Motor neuron (in vitro differentiated cells): ENCODE measurements around the gene HSBP1L1. TPM values are rescaled to one million over a fixed set of nuclear protein-coding genes. Genes with fewer than 3 reads are reported as not detected.

ENCODE experiments used
- ATAC-seq, 8 experiments: fragments of 200-7000 bp; cut with Tn5 transposase; replicated peaks in 6 of 8; 2 replicates each; pipeline ENCODE4 v1.8.0; 2021; ENCODE audit warnings: mild to moderate bottlenecking in 8 of 8, moderate library complexity in 8 of 8
- H3K27ac ChIP-seq, 2 donors: fragments of 250-450 bp; sonication (Bioruptor Pico); 2 replicates each; pipeline ENCODE4 v1.9.0; 2021; ENCODE audit warnings: antibody characterized with exemption in 2 of 2, mild to moderate bottlenecking in 2 of 2, moderate library complexity in 1 of 2
- H3K4me1 ChIP-seq, 2 donors: fragments of 250-450 bp; sonication (Bioruptor Pico); replicated peaks in 1 of 2; 2 replicates each; pipeline ENCODE4 v1.6.1; 2021; ENCODE audit warnings: antibody characterized with exemption in 2 of 2, mild to moderate bottlenecking in 2 of 2, moderate library complexity in 1 of 2
- H3K4me3 ChIP-seq, 5 donors: fragments of 250-450 bp; sonication (Bioruptor Pico); 2 replicates each; pipeline ENCODE4 v1.9.0; 2021; ENCODE audit warnings: antibody characterized with exemption in 5 of 5, mild to moderate bottlenecking in 5 of 5, moderate library complexity in 4 of 5
- WGBS, 10 experiments: fragments of 450-650 bp; shearing (Covaris generic); methylation state at CpG; one replicate each; pipeline ENCODE4 v1.0.0; 2022; 5-methylcytosine and 5-hydroxymethylcytosine counted together
- in situ Hi-C, 9 experiments: fragments of 400-800 bp; cut with MboI; loops; one replicate each; pipeline ENCODE4 v1.15.0; 2021; ENCODE audit warnings: low sequenced_read_pairs in 9 of 9, low pct_unique_long_range_greater_than_20kb in 2 of 9; ENCODE audit not compliant: unreplicated experiment in 9 of 9
- total RNA-seq, 8 experiments: library from RNA; unstranded; fragments of 300-600 nt; gene quantifications; 2 replicates each; pipeline versions ENCODE4 v1.2.3 to v1.2.4, GENCODE V29; 2022

HSBP1L1 gene
- total RNA-seq, 8 experiments from 2014 or later, result 4.3 to 29.7 (median 8.1) TPM

GRCh38 chr18:79935098-79935480 lies 29.4 kb upstream of the HSBP1L1 start:
- Histone ChIP-seq H3K4me1 (no peaks in the 10 kb centered on the region), H3K27ac (no peak overlapping the region), H3K4me3 (no peak overlapping the region)
- 71 to 100% (median 80%) methylated on average over 2 to 4 of the region's 5 CpGs; no CpG with 5 or more reads in 6 of the 10 experiments for WGBS, 10 experiments
- no peak for ATAC-seq
- in situ Hi-C loops, result no loop called here

GRCh38 chr18:79935499-79935898 lies 28.9 kb upstream of the HSBP1L1 start:
- ATAC-seq, result no peak
- 90 to 100% (median 100%) methylated on average over 1 to 2 of the region's 3 CpGs; no CpG with 5 or more reads in 4 of the 10 experiments for WGBS, 10 experiments
- Histone ChIP-seq H3K4me1 (no peaks in the 10 kb centered on the region), H3K4me3 (no peak overlapping the region), H3K27ac (no peak overlapping the region)
- in situ Hi-C loops, result no loop called here

- Histone ChIP-seq H3K4me1 (no peaks in the 10 kb centered on the region), H3K27ac (no peak overlapping the region), H3K4me3 (no peak overlapping the region)
- WGBS, 10 experiments, result 60 to 100% (median 95%) methylated on average over 1 to 5 of the region's 6 CpGs; no CpG with 5 or more reads in 5 of the 10 experiments
- no peak for ATAC-seq
- in situ Hi-C loops, result no loop called here
Observed at GRCh38 chr18:79935925-79936324, 28.5 kb upstream of the HSBP1L1 start.

GRCh38 chr18:79936641-79937040 lies 27.8 kb upstream of the HSBP1L1 start:
- in situ Hi-C loops, result no loop called here
- H3K4me1 ChIP-seq, result no peaks in the 10 kb centered on the region
- WGBS, 10 experiments, result 90 to 100% (median 98%) methylated on average over 1 to 8 of the region's 12 CpGs; no CpG with 5 or more reads in 3 of the 10 experiments
- H3K4me3 ChIP-seq, result no peak overlapping the region
- no peak for ATAC-seq
- H3K27ac ChIP-seq, result no peak overlapping the region

GRCh38 chr18:79937103-79937860 lies 27.2 kb upstream of the HSBP1L1 start:
- H3K4me1 ChIP-seq, result no peaks in the 10 kb centered on the region
- H3K27ac ChIP-seq, result no peak overlapping the region
- 80 to 100% (median 96%) methylated on average over 1 to 14 of the region's 25 CpGs; no CpG with 5 or more reads in 1 of the 10 experiments for WGBS, 10 experiments
- in situ Hi-C loops, result no loop called here
- no peak for ATAC-seq
- H3K4me3 ChIP-seq, result no peak overlapping the region

GRCh38 chr18:79938196-79938595 lies 26.2 kb upstream of the HSBP1L1 start:
- ATAC-seq, result no peak
- Histone ChIP-seq H3K4me3 (no peak overlapping the region), H3K4me1 (no peaks in the 10 kb centered on the region), H3K27ac (no peak overlapping the region)
- in situ Hi-C loops, result no loop called here
- WGBS, 10 experiments, result 80 to 100% (median 88%) methylated on average over 1 to 8 of the region's 9 CpGs; no CpG with 5 or more reads in 4 of the 10 experiments

- in situ Hi-C loops, result no loop called here
- 30 to 98% (median 93%) methylated on average over 3 to 5 of the region's 5 CpGs; no CpG with 5 or more reads in 1 of the 10 experiments for WGBS, 10 experiments
- H3K4me1 ChIP-seq, result no peaks in the 10 kb centered on the region
- no peak overlapping the region for H3K27ac ChIP-seq
- no peak for ATAC-seq
- H3K4me3 ChIP-seq, result no peak overlapping the region
Observed at GRCh38 chr18:79939096-79939495, 25.3 kb upstream of the HSBP1L1 start.

- Histone ChIP-seq H3K4me3 (no peak overlapping the region), H3K4me1 (peaks cover under 1 to 4% of the 10 kb centered on the region in 2 donors), H3K27ac (no peak overlapping the region)
- no peak for ATAC-seq
- in situ Hi-C loops, result no loop called here
- 75 to 100% (median 95%) methylated on average over 1 to 13 of the region's 18 CpGs for WGBS, 10 experiments
Observed at GRCh38 chr18:79940126-79940813, 24.2 kb upstream of the HSBP1L1 start.

GRCh38 chr18:79940814-79941472 lies 23.5 kb upstream of the HSBP1L1 start:
- 60 to 90% (median 90%) methylated on average over 3 to 8 of the region's 17 CpGs; no CpG with 5 or more reads in 7 of the 10 experiments for WGBS, 10 experiments
- H3K27ac ChIP-seq, result no peak overlapping the region
- no peak overlapping the region for H3K4me3 ChIP-seq
- no peak for ATAC-seq
- H3K4me1 ChIP-seq, result peaks cover 8 to 11% of the 10 kb centered on the region in 2 donors
- in situ Hi-C loops, result no loop called here

- no peak for ATAC-seq
- H3K27ac ChIP-seq, result no peak overlapping the region
- in situ Hi-C loops, result no loop called here
Observed at GRCh38 chr18:79941473-79942119, 22.8 kb upstream of the HSBP1L1 start.

GRCh38 chr18:79942211-79942610 lies 22.2 kb upstream of the HSBP1L1 start:
- H3K4me1 ChIP-seq, result peaks cover 10 to 11% of the 10 kb centered on the region in 2 donors
- ATAC-seq, result no peak
- WGBS, 10 experiments, result 79 to 100% (median 95%) methylated on average over 2 to 6 of the region's 7 CpGs; no CpG with 5 or more reads in 3 of the 10 experiments
- no peak overlapping the region for H3K4me3 ChIP-seq
- no peak overlapping the region for H3K27ac ChIP-seq
- in situ Hi-C loops, result no loop called here

More at GRCh38 chr18:79941473-79942119, 22.8 kb upstream of the HSBP1L1 start:
- H3K4me3 ChIP-seq, result no peak overlapping the region
- WGBS, 10 experiments, result 90 to 95% (median 92%) methylated on average over 2 to 10 of the region's 16 CpGs; no CpG with 5 or more reads in 5 of the 10 experiments
- H3K4me1 ChIP-seq, result peaks cover 10 to 11% of the 10 kb centered on the region in 2 donors

- H3K27ac ChIP-seq, result no peak overlapping the region
- 60 to 93% (median 87%) methylated on average over 1 to 8 of the region's 31 CpGs; no CpG with 5 or more reads in 4 of the 10 experiments for WGBS, 10 experiments
Observed at GRCh38 chr18:79942786-79943607, 21.4 kb upstream of the HSBP1L1 start.

More at GRCh38 chr18:79942786-79943607, 21.4 kb upstream of the HSBP1L1 start:
- Histone ChIP-seq H3K4me1 (peaks cover 10 to 11% of the 10 kb centered on the region in 2 donors), H3K4me3 (no peak overlapping the region)
- in situ Hi-C loops, result no loop called here
- no peak for ATAC-seq
